PC-3 (cell line): ENCODE data around the gene SFXN4.

Experiments used
- EZH2 ChIP-seq: fragments of 300-600 bp; sonication (generic); IDR thresholded peaks from one replicate; pipeline ENCODE4 v1.6.1; 2017; ENCODE audit warnings: antibody characterized with exemption, mild to moderate bottlenecking, low read length; ENCODE audit not compliant: unreplicated experiment
- EZH2phosphoT487 ChIP-seq: fragments of 300-600 bp; sonication (generic); IDR thresholded peaks from 2 replicates; pipeline ENCODE4 v1.6.1; 2018; ENCODE audit warnings: mild to moderate bottlenecking, antibody characterized with exemption, low read length, borderline replicate concordance
- TF ChIP-seq, protein P1 (sequence below): fragments of 300-600 bp; sonication (generic); conservative IDR thresholded peaks from 2 replicates; pipeline ENCODE4 v1.5.1; 2017; ENCODE audit warnings: antibody characterized with exemption, low read depth, mild to moderate bottlenecking, low read length

DNA sequence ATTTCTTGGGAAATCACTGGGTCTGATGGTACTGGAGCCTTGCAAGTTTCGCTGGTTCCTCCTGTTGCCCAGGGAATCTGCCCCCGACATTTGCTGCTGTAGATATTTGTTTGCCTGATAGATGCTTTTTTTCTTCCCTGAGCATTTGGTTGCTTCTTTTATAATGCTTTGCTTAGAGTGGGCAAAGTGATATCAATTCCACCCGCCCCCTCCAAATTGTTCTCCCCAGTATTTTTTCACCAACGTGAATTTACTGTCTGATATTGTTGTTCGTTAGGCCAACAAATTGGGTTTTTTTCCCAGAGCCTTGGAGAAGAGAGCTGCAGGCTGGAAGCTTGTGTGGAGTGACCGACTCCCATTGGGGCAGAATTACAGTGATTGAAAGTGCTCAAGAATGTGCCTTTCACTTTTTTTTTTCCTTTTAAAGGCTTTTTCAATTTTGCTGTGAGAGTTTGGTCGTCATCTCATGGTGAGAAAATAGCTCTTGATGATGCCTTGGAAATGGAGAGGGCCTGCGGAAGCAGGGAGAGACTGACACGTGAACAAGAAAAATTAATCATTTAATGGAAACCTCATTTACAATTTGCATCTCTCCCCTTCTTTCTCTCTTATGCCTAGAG is 44.3 kb upstream of the SFXN4 start:
- TF ChIP-seq, protein P1, sequence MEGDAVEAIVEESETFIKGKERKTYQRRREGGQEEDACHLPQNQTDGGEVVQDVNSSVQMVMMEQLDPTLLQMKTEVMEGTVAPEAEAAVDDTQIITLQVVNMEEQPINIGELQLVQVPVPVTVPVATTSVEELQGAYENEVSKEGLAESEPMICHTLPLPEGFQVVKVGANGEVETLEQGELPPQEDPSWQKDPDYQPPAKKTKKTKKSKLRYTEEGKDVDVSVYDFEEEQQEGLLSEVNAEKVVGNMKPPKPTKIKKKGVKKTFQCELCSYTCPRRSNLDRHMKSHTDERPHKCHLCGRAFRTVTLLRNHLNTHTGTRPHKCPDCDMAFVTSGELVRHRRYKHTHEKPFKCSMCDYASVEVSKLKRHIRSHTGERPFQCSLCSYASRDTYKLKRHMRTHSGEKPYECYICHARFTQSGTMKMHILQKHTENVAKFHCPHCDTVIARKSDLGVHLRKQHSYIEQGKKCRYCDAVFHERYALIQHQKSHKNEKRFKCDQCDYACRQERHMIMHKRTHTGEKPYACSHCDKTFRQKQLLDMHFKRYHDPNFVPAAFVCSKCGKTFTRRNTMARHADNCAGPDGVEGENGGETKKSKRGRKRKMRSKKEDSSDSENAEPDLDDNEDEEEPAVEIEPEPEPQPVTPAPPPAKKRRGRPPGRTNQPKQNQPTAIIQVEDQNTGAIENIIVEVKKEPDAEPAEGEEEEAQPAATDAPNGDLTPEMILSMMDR: no peak
- TF ChIP-seq EZH2phosphoT487: no peak
- TF ChIP-seq EZH2: no peak
